Subcutaneous adipose tissue (tissue), 4 donors: ENCODE results near the gene DUSP14. TPM values are rescaled to one million over a fixed set of nuclear protein-coding genes. Genes with fewer than 3 reads are reported as not detected.

ENCODE experiments used
- CTCF ChIP-seq: fragments of 450-650 bp; IDR thresholded peaks from one replicate; pipeline ENCODE4 v1.5.1; 2016; ENCODE audit warnings: low read depth, mild to moderate bottlenecking, control low read depth, antibody characterized with exemption, moderate library complexity
- total RNA-seq, 4 donors: library from RNA; depleted of rRNA; stranded (reverse); fragments of >200 nt; gene quantifications; one replicate each; pipeline ENCODE4 v1.1.0, GENCODE V29; 2016

Gene DUSP14
- total RNA-seq, 4 donors from 2014 or later: 10.8 to 23.1 (median 15.8) TPM

GRCh38 chr17:37555386-37555785 lies 65.7 kb downstream of the DUSP14 start:
- TF ChIP-seq CTCF: no peak

DNA sequence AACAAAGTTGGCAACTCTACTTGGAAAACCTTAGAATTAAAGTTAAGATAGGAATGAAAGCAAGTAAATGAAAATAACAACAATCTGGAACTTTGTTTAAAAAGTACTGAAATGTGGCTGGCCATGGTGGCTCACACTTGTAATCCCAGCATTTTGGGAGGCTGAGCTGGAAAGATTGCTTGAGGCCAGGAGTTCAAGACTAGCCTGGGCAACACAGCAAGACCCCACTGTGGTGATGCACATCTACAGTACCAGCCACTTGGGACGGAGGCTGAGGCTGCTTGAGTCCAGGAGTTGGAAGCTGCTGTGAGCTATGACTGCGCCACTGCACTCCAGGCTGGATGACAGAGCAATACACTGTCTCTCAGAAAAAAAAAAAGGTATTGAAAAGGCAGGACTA lies 67.8 kb downstream of the DUSP14 start:
- TF ChIP-seq CTCF: no peak

DNA sequence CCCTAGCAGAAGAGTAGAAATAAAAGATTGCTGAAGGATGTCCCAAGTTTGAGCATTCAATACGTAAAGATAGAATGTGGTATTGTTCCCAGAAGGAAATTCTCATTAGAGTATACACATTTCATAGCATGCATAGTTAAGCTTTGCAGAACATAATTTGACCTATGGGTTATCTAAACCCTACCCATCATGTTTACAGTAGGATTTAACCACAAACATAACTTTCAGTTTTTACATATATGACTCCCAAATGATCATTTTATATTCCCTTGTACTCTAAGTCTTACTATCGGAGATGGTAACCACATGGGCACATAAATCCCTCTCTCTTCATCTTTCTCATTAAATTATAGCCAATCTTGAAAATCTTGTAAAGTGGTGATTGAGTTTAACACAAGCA lies 68.6 kb downstream of the DUSP14 start:
- no peak for TF ChIP-seq CTCF

DNA sequence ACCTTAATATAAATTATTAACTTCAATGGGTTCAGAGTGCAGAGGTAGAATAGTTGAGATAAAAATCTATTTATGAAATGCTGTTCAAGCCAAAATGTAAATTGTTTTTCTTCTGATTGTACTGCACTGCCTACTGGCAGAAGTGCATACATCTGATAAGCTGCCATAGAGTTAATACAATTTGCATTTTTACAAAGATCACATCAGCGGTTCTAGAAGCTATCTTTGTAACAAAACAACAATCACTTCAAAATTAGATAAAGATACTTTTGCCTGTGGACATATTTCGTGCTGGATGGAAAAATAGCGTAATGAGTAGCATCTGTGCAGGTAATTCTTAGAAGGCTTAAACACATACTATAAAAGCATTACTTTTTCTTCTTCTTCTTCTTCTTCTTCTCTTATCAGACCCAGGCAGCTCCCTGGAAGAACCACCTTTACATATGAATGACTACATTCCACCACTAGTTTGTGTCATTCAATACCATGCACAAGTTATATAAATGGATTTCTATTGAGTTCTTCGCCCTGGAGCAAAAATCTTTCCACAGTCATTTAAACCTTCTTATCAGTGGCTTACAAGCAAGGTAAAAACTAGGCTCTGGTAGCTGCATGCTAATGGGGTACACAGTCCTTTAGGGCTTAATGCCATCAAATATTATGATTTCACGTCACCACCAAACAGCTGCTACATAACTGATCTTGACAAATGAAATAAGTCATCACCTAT lies 72.5 kb downstream of the DUSP14 start:
- no peak for TF ChIP-seq CTCF

Other genes starting within 250 kb of the DUSP14 start
- gene C17orf78, start 113.9 kb upstream of the DUSP14 start, total RNA-seq: not detected
- 100 to 1,000 TPM in 1 of 4 donors, 10 to 100 TPM in 3; 30.6 to 102 (median 50.5) TPM for gene ACACA, start 83.1 kb upstream of the DUSP14 start, total RNA-seq
- gene TADA2A, start 83.0 kb upstream of the DUSP14 start, total RNA-seq: 10 to 100 TPM; 10.2 to 14.0 (median 11.7) TPM
- 10 to 100 TPM; 27.4 to 46.5 (median 31.0) TPM for gene SYNRG, start 119.5 kb downstream of the DUSP14 start, total RNA-seq
- gene DDX52, start 153.6 kb downstream of the DUSP14 start, total RNA-seq: 10 to 100 TPM; 15.6 to 21.0 (median 17.3) TPM